Spleen (tissue), 7 donors: ENCODE measurements around the gene MXD1.

ENCODE experiments used
- CTCF ChIP-seq, 11 experiments: fragments of 200-600 bp in 7 of 11; fragments of 450-650 bp in 4 of 11; sonication (generic) in 4 of 11; IDR thresholded peaks in 8 of 11; conservative IDR thresholded peaks in 3 of 11; 1 replicate in 7 of 11; 2 replicates in 4 of 11; pipeline versions ENCODE4 v1.4.0 to v1.8.0; 2016 to 2021; ENCODE audit warnings: antibody characterized with exemption in 11 of 11, inconsistent platforms in 4 of 11, mild to moderate bottlenecking in 1 of 11
- POLR2A ChIP-seq, 3 donors: fragments of 450-650 bp; IDR thresholded peaks; one replicate each; pipeline ENCODE4 v1.5.1; 2017; ENCODE audit warnings: antibody characterized with exemption in 3 of 3, mild to moderate bottlenecking in 1 of 3
- donor health status: DM: no; HTN: no; CAD: no; lungs with moderate emphysema.
- donor health status: DM: no; HTN: no; CAD: no.
- donor health status: DM: no; HTN: no; CAD: no.

GRCh38 chr2:69979902-69980807 is 65.2 kb downstream of the MXD1 start:
- no peak for TF ChIP-seq CTCF (IDR thresholded peaks at IDR 0.05 in 8 of 11, conservative IDR thresholded peaks at IDR 0.05 in 3 of 11)
- TF ChIP-seq POLR2A (IDR thresholded peaks at IDR 0.05): no peak
